IPS-NIHi7 (cell line): ENCODE data around the gene VDR.

Experiments
- DNase-seq: peaks from one replicate; pipeline ENCODE4 v3.0.0; 2012; ENCODE audit warnings: mixed read lengths; ENCODE audit errors: extremely low spot score

Gene VDR

DNA sequence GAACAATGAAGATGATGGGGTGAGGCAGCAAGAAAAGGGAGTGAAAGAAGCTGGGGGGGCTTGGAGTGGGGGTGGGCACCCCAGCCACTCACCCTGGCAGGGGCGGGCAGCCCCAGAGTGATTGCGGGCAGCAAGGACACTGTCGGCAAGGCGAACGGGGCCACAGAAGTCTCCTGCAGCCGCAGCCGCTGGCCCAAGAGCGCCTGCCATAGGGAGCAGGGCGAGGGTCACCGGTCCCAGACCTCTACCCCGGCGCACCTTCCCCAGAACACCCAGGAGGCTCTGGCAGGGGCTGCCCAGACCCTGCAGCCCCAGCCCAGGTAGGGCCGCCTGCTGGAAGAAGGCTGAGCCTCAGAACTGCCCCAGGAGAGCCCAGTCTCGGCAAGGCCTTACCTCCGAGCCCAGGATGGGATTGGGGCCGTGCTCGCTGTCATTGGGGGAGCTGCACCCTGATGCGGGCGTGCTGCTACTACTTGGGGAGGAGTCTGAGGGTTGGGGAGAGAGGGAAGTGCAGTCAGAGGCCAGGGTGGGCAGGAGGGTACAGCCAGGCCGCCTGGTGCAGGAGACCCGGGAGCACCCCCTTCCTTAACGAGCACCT, 108.9 kb downstream of the VDR start:
- no peak for DNase-seq

DNA sequence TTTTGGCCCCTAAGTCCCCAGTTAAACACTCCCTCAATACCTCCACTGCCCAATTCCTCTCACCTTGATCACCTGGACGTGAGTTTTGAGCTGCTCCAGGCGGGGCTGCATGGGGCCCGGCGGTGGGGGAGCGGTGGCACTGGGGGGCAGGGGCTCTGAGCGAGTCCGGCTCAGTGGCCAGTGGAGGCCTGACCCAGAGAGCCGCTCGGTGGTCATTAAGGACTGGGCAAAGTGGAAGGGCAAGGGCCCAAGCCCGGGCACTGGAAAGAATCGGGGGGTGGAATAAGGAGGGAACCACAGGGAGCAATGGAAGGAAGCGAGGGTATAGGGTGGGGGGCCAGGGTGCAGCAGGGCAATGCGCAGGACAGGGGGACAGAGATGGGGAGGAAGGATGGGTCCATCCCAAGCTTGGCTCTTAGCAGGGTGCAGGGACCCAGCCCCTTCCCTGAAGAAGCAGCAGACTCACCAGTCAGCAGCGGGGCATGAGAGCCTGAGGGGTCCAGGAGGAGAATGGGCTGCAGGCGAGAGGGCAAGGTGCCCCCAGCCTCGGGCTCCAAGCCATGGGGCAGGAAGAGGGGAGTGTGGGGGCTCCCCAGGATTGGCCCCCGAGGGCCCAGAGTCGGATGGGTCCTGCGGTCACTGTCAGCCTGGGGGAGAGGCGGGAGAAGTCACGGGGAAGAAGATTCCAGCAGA, 109.5 kb downstream of the VDR start:
- DNase-seq, result no peak

DNA sequence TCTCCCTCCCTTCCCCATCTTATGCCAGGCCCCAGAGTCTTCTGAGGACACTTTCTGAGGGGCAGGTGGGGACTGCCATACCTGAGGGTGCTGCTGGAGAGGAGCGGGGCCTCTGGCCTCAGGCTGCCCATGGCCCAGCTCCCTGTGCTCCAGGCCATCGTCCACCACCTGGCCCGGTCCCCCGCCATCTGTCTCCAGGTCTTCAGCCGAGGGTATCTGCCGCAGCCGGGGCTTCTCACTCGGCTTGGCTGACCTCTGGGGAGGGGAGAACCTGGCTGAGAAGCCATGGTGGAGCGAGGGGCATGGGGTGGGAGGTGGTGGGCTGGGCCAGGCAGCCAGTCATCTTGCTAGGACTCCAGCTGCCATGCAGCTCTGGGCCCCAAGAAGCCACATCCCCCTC, 110.1 kb downstream of the VDR start:
- DNase-seq, result no peak

GRCh38 chr12:47793015-47793681, 111.6 kb downstream of the VDR start:
- DNase-seq, result no peak

DNA sequence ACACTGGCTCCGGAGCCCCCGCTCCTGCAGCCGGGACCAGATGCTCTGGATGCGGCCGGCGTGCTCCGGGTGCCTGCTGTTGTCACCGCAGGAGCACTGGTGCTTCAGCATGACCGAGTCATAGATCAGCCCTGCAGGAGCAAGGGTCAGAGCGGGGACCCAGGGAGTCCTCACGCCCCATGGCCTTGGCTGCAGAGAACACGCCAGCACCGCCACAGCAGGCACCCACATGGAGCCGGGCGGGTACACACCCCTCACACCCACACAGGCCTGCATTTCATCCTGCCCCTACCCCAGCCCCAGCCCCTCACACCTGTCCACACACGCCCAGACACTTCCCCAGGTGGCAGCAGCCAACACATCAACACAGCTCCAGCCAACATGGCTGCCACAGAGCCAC, 112.9 kb downstream of the VDR start:
- no peak for DNase-seq
